ENCODE measurements around the gene MORC1.

MORC1 gene

GRCh38 chr3:109033000-109033660 is 84.8 kb downstream of the MORC1 start:
- DNase-seq: no peak

- DNase-seq: no peak
These were observed 89.2 kb downstream of the MORC1 start for GRCh38 chr3:109028753-109029152.

- DNase-seq: no peak
These were observed 91.1 kb downstream of the MORC1 start for GRCh38 chr3:109026821-109027220.

DNA sequence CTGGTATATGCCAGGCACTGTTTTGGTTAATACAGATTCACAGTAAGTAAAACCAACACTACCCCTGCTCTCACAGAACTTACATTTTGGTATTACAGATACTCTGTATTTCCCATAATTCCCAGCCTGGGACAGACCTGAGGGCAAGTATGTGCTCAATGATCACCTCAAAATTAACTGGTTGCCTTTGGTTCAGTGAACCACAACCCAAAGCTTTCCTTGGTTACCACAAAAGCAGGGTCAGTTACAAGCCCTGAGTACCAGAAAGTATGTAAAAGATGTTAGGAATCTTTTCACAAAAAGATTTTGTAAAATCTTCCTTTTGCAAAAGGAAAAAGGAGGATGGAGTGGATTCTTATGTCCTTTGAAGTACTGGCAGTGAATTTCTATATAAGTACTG is 92.0 kb downstream of the MORC1 start:
- DNase-seq: no peak

DNA sequence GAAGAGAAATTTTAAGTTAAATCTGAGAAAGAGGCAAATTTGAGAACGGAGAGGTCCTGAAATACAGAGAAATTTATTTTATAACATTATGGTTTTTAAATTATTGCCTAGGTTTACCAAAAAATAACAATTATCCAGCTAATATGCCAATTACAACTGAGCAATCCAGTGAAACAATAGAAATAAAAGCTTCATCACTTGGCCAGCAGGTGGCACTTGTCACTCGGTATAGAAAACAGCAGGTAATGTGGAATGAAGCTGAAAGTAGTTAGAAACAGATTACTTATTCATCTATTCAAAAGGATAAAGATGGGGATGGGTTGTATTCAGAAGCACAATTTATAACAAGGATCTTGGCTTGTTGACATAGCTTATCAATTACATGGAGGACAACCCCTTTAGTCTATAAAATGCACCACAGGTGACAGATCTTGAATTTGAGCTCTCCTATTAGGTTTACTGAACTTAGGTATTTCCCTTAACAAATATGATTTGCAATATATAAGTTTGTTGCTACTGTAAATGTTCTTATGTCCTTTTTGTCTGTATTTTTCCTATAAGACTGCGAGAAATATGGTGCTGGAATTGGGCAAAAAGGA is 94.2 kb downstream of the MORC1 start:
- DNase-seq: peak; percentile 34

GRCh38 chr3:109023167-109023566 is 94.8 kb downstream of the MORC1 start:
- no peak for DNase-seq

DNA sequence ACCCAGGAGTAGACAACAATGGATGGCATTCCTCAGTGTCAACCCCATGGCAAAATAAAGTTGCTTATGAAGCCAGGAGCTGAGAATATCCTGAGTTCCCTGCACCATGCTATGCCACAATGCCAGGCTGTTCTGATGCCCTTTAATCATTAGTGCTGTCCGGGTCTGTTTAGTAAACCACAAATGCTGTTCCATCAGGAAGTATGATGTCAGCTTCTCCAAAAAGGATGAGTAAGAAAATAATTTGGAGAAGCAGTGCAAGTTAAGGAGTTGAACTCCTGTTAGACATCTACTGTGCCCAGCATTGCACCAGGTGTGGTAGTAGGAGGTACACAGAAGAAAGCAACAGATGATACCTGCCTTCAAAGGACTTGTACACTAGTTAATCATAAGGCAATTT is 96.4 kb downstream of the MORC1 start:
- no peak for DNase-seq

- DNase-seq: no peak
These were observed 99.1 kb downstream of the MORC1 start for GRCh38 chr3:109018828-109019227.

DNA sequence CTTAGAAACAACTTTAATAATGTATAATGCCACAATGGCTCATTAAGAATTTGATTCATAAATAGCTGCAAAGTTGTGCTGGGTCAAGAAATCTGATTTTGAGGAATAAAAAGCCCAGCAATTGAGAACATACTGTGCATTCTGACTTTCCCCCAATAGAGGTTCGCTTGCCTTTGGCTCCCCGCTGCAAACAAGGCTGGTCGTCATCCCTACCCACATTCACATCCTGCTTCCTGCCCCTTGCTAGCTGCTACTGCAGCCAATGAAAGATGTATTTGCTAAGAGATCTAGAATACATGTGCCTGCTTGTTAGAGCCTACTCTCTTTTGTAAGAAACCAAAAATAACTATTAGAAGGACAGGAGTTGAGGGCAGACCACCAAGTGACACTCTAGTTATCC is 112.5 kb downstream of the MORC1 start:
- no peak for DNase-seq

DNA sequence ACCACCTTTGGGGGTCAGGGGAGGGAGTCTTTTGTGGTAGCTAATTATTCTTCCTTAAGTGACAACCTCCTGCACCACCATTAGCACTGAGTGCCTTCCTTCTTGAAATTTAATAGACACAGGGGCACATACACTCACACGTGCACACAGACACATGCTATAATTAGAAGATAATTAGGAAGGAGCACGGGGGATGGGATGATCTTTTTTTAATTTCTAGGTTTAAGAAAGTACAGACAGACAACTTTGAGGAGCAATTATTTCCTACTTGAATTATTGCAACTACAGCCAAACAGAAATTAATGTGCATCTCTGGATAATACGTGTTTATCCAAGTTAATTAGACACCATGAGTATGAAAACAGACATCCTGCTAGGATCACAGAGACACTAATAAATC is 119.5 kb downstream of the MORC1 start:
- no peak for DNase-seq

- DNase-seq: no peak
These were observed 132.1 kb downstream of the MORC1 start for GRCh38 chr3:108985844-108986243.

GRCh38 chr3:108983051-108983450 is 134.9 kb downstream of the MORC1 start:
- DNase-seq: no peak

- DNase-seq: no peak
These were observed 141.9 kb downstream of the MORC1 start for GRCh38 chr3:108976058-108976457.

GRCh38 chr3:108973019-108973418 is 144.9 kb downstream of the MORC1 start:
- no peak for DNase-seq

- DNase-seq: no peak
These were observed 145.5 kb downstream of the MORC1 start for GRCh38 chr3:108972482-108972881.

DNA sequence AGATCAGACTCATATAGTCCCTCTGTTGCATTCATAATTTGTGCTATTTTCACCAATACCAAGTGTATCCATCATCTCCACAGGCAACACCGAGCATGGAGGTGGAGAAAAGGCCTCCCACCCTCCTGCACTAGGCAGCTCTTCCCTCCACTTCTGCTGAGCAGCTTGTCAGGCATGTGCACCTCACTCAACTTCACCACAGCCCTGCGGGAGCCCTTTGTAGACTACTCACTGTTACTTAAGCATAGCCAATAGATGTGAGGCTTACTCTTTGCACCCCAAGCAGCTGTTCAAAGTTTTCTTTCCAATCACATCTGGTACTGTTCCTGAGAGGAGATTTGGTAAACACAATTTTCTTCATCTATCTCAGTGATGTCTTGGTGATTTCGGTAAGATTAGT is 147.4 kb downstream of the MORC1 start:
- no peak for DNase-seq

- DNase-seq: no peak
These were observed 151.2 kb downstream of the MORC1 start for GRCh38 chr3:108966773-108967172.

DNA sequence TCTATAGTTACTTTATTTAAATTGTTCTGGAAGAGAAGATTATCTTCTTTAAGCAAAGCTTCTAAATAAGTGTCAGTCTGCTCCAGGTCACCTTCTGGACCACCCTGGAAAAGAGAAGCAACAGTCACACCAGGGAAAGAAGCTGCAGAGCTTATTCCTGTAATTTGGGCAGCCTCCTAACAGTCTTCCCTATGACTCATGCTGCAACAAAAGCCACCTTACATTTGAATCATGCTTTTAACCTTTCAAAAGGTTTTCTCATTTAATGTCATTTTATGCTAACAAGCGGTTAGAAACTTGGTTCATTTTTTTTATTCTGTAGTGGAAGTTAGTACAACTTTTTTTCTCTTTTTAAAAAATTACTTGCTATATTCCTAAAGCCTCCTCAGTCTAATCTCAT is 158.9 kb downstream of the MORC1 start:
- DNase-seq: no peak

DNA sequence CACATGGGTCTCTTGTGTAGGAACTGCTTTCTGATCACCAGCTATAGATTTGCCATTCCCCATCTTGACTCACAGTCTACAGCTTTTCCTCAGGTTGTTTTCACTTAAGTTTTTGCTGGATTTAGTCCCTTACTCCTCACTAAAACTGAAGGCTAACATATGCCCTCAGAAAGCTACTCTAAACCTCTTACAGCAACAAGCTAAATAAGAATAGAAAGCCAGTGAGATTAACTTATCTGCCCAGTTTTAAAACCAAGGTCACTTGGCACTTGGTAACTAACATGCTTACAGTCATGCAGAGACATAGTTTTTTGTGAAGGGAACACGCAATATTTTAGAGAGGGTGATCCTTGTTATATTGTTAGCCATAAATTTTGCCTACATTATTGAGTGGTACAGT is 164.2 kb downstream of the MORC1 start, which contains the start of gene GUCA1C:
TSS of gene GUCA1C (minus strand) at position 180 of the 400 bp plus-strand sequence. CDS start at position 63, 117 bp downstream.
- no peak for DNase-seq

DNA sequence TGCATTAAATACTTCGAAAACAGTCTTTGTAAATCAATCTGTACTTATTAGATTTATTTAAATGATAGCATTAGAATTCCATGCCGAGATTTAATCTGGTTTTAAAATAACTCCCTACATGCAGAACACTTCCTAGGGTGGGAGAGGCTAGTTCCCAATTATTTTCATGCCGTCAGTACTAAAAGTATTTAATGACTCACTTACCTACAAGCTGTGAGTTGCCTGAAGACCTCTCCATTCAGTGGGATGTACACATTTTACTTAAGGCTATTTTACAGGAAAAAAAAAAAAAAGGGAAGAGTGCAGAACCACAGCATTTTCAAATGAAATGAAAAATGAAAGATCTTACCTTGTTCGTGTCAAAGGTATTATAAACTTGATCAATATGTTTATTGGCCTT is 164.7 kb downstream of the MORC1 start:
- DNase-seq: no peak

DNA sequence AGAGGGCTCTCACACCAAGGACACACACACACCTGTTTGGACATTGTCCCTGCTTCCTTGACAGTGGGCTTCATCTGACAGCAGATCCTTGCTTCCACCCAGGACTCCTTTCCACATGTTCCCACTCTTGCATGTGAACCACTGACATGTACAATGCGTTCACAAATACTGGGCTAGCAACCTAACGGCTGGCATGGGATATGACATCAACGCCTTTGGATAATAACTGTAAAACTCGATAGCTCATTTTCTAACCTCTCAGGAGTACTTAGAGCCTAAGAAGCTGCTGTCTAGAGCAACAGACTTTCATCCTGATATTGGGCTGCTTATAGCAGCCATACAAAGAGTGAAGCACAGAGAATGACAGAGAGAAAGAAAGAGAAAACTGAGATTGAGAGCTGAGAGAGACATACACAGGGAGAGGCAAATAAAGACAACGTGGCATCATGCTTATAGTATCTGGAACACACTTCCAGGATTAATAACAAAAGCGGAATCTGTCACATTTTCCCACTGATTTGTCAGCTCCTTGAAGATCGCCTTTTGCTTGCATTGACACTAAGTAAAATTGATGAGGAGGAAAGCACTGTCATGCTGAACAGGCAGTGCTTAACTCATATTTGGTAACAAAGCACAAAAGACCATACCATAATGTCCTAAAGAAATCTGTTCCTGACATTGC is 166.0 kb downstream of the MORC1 start:
- DNase-seq: no peak

GRCh38 chr3:108947855-108948254 is 170.1 kb downstream of the MORC1 start:
- DNase-seq: no peak

DNA sequence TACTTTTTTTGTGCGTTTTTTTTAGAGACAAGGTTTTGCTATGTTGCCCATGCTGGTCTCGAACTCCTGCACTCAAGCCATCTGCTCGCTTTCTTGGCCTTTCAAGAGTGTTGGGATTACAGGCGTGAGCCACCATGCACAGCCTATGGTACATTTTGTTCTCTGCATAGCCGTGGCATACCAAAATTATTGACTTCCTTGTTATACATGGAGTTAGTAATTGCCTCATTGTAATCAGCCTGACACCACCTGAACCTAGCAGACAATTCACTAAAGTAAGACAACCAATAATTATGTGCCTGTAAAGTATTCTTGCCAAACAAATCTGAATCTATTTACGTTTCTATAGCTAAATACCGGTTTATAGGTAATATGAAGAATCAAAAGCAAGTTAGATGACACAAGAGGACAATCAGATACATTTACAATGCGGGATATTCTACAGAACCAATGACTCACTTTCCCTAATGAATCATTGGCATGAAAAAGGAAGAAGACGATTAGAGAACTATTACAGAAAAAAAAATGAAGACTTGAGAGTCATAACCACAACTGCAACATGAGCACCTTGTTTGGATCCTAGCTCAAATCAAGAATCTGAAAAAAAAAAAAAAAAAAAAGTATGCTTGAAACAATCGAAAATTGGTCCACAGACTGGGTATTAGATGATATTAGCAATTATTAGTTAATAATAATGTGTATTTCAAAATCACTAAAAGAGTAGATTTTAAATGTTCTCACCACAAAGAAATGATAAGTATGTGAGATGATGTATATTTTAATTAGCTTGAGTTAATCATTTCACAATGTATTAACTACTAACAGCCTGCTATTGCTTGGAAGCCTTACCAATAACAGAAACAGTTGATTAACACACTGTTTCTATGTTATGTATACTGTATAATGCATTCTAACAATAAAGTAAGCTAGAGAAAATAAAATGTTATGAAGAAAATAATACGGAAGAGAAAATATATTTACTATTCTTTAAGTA is 171.3 kb downstream of the MORC1 start:
- peak; percentile 10 for DNase-seq

All from fibroblast of skin of back (primary cell).